ENCODE results near the gene MYRIP.

DNA sequence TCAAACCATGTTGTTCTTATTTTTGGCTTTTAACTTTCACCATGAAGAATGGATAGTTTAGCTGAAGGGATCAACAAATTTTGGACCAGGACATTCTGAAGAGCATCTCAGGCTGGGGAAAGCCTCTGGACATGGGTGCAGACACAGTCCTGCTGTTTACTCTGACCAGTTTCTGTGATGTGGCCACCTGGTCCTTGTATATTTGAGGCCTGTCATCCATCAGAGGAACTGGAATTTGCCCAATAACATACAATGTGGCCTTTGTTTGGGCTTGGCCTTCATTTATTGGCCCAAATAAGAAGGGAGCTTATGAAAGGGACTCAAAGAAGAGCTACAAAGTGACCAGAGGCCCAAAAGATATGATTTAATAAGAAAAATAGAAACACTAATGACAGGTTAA lies 127.9 kb downstream of the MYRIP start:
- TF ChIP-seq, protein P1, sequence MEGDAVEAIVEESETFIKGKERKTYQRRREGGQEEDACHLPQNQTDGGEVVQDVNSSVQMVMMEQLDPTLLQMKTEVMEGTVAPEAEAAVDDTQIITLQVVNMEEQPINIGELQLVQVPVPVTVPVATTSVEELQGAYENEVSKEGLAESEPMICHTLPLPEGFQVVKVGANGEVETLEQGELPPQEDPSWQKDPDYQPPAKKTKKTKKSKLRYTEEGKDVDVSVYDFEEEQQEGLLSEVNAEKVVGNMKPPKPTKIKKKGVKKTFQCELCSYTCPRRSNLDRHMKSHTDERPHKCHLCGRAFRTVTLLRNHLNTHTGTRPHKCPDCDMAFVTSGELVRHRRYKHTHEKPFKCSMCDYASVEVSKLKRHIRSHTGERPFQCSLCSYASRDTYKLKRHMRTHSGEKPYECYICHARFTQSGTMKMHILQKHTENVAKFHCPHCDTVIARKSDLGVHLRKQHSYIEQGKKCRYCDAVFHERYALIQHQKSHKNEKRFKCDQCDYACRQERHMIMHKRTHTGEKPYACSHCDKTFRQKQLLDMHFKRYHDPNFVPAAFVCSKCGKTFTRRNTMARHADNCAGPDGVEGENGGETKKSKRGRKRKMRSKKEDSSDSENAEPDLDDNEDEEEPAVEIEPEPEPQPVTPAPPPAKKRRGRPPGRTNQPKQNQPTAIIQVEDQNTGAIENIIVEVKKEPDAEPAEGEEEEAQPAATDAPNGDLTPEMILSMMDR (conservative IDR thresholded peaks at IDR 0.05; ENCODE audit: low read depth, low read length) = no peak
- TF ChIP-seq RAD21 (IDR thresholded peaks at IDR 0.05; ENCODE audit: low read length) (no peak), SMC3 (IDR thresholded peaks at IDR 0.05; ENCODE audit: low read depth, low read length) (no peak)
